SW 1271 (cell line): Measurements from ENCODE around the gene MED8.

Experiments
- DNase-seq, 2 experiments: peaks; one replicate each; lab custom pipeline; 2025; lab: John Stamatoyannopoulos, UW

Gene MED8

DNA sequence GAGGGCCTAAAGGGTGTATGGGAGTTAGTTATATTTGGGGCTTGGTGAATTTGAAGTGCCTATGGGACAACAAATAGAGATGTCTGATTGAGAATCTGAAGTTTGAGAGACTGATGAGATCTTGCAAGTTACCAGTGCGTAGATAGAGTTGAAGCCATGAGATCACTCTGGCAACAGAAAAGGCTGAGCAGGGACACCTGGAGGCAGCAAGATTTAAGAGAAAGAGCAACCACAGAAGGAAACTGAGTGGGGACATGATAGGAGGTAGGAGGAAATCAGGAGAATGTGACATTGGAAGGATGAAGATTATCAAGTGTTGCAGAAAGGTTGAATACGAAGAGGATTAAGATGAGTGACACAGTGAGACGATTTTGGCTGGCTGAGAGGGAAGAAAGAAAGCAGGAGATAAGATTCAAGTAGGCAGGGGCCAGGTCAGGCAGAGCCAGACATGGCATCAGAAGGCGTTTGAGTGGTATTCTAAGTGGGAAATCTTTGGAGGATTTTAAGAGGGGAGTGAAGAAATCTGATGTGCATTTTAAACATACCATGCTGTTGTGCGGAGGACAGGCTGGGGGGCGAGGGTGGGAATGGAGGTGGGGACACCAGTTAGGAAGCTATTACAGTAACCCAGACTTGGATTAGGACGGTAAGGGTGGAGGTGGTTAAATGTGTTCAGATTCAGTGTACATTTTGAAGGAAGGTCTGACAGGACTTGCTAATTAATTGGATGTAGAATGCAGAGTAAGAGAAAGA lies 55.0 kb downstream of the MED8 start:
- DNase-seq: no peak
